ENCODE measurements around the gene DPP4. TPM values are rescaled to one million over a fixed set of nuclear protein-coding genes. Genes with fewer than 3 reads are reported as not detected.

DPP4 gene
- total RNA-seq, 1 experiment from 2014 or later, result 2.8 TPM

DNA sequence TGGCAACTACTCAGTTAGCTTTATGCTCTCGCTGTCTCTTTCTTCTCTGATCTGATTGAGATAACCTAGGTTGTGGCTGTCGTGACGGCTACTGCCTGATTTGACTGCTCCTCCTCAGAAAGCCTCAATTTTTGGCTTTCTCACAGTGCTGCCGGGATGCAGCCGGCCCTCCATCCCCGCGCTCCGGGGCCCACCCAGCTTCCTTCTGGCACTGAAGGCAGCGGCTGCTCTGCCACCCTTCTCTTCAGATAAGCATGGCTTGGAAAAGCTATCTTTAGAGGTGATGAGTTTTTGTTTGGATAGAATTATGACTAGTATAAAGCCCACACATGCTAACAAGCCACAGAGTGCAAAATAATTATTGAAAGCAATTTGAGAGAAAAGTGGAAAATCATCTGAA lies 102.5 kb downstream of the DPP4 start:
- Histone ChIP-seq H4K5ac (ENCODE audit: insufficient read length, low read depth, low read length) (no peak overlapping the region), H2BK5ac (ENCODE audit: insufficient read length, low read length) (no peak overlapping the region), H4K20me1 (ENCODE audit: control insufficient read depth, insufficient read depth, insufficient read length) (no peaks in the 10 kb centered on the region), H3K4ac (ENCODE audit: low read depth, low read length) (no peak overlapping the region), H3K4me1 (ENCODE audit: insufficient read depth, low read length) (no peaks in the 10 kb centered on the region), H3K56ac (ENCODE audit: insufficient read length, low read depth, low read length) (no peak overlapping the region), H3K9ac (ENCODE audit: extremely low read depth, insufficient read length, low read length) (no peak overlapping the region), H3K79me1 (ENCODE audit: insufficient read depth, low read depth, low read length, poor library complexity, severe bottlenecking) (no peaks in the 10 kb centered on the region), H2BK12ac (ENCODE audit: insufficient read length, low read depth, low read length) (no peak overlapping the region), H3K9me3 (ENCODE audit: control insufficient read depth, low read depth, low read length) (no peaks in the 10 kb centered on the region), H3K23me2 (ENCODE audit: insufficient read length, low read depth, low read length, poor library complexity, severe bottlenecking) (no peaks in the 10 kb centered on the region), H3K27ac (ENCODE audit: insufficient read length, low read depth, low read length) (no peak overlapping the region), H3K18ac (ENCODE audit: insufficient read length, low read depth, low read length) (no peak overlapping the region), H2BK120ac (ENCODE audit: low read depth, low read length, poor library complexity, severe bottlenecking) (no peak overlapping the region), H2BK15ac (ENCODE audit: low read depth, low read length) (no peak overlapping the region), H3K23ac (ENCODE audit: insufficient read length, low read depth, low read length) (no peak overlapping the region), H4K91ac (ENCODE audit: insufficient read length, low read depth, low read length) (no peak overlapping the region), H3K27me3 (ENCODE audit: insufficient read depth, low read length) (no peaks in the 10 kb centered on the region), H3K4me2 (ENCODE audit: insufficient read depth, insufficient read length, low read length) (no peak overlapping the region), H2BK20ac (ENCODE audit: low read depth, low read length, poor library complexity, severe bottlenecking) (no peak overlapping the region), H3K79me2 (ENCODE audit: insufficient read depth, low read length) (no peaks in the 10 kb centered on the region), H4K8ac (replicated peaks; ENCODE audit: insufficient read length, low read depth, low read length) (no peak overlapping the region), H2AFZ (ENCODE audit: low read length) (no peak overlapping the region), H2AK5ac (ENCODE audit: insufficient read length, low read length) (no peak overlapping the region), H3K14ac (ENCODE audit: insufficient read depth, low read length) (no peak overlapping the region), H3T11ph (ENCODE audit: low read length) (no peak overlapping the region)
- TF ChIP-seq, protein P1, sequence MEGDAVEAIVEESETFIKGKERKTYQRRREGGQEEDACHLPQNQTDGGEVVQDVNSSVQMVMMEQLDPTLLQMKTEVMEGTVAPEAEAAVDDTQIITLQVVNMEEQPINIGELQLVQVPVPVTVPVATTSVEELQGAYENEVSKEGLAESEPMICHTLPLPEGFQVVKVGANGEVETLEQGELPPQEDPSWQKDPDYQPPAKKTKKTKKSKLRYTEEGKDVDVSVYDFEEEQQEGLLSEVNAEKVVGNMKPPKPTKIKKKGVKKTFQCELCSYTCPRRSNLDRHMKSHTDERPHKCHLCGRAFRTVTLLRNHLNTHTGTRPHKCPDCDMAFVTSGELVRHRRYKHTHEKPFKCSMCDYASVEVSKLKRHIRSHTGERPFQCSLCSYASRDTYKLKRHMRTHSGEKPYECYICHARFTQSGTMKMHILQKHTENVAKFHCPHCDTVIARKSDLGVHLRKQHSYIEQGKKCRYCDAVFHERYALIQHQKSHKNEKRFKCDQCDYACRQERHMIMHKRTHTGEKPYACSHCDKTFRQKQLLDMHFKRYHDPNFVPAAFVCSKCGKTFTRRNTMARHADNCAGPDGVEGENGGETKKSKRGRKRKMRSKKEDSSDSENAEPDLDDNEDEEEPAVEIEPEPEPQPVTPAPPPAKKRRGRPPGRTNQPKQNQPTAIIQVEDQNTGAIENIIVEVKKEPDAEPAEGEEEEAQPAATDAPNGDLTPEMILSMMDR (conservative IDR thresholded peaks at IDR 0.05), result no peak
- WGBS (ENCODE audit: extremely low coverage, insufficient read length, low lambda C conversion rate), result no CpG with 5 or more reads among the region's 9 CpGs
- Mint-ChIP-seq H3K4me1 (peaks cover 9 to 12% of the 10 kb centered on the region in 2 experiments), H3K27me3 (ENCODE audit: low read depth) (no peaks in the 10 kb centered on the region), H3K36me3 (ENCODE audit: insufficient read depth in 1 of 3, low read depth in 3 of 3) (no peaks in the 10 kb centered on the region), H3K9me3 (no peaks in the 10 kb centered on the region), H3K27ac (no peak overlapping the region; a peak in 1 of 7 replicates), H3K4me3 (no peak overlapping the region)
- no peak for DNase-seq

Data from H9 (cell line).